CD4-positive, alpha-beta T cell treated with Interleukin-4 for 1 hour (primary cell): ENCODE results near the gene KLHL29.

Source experiments
- DNase-seq, 2 donors: peaks; one replicate each; pipeline ENCODE4 v3.0.0-alpha.2; 2020 to 2022

KLHL29 gene

GRCh38 chr2:23478933-23479683, 94.1 kb downstream of the KLHL29 start:
- no peak for DNase-seq

GRCh38 chr2:23480957-23481797, 96.2 kb downstream of the KLHL29 start:
- DNase-seq: no peak

GRCh38 chr2:23482188-23482587, 97.2 kb downstream of the KLHL29 start:
- DNase-seq: no peak

GRCh38 chr2:23482607-23483006, 97.6 kb downstream of the KLHL29 start:
- DNase-seq: no peak

GRCh38 chr2:23483791-23484190, 98.8 kb downstream of the KLHL29 start:
- DNase-seq: no peak

GRCh38 chr2:23484275-23484674, 99.3 kb downstream of the KLHL29 start:
- DNase-seq: no peak

- no peak for DNase-seq
Measured at GRCh38 chr2:23484767-23485166, 99.8 kb downstream of the KLHL29 start.

GRCh38 chr2:23485261-23485660, 100.3 kb downstream of the KLHL29 start:
- DNase-seq: no peak

GRCh38 chr2:23485841-23486683, 101.1 kb downstream of the KLHL29 start:
- DNase-seq: no peak

GRCh38 chr2:23486684-23487075, 101.7 kb downstream of the KLHL29 start:
- DNase-seq: no peak

- DNase-seq: no peak
Measured at GRCh38 chr2:23487735-23488492, 102.9 kb downstream of the KLHL29 start.

- no peak for DNase-seq
Measured at GRCh38 chr2:23488584-23488983, 103.6 kb downstream of the KLHL29 start.

GRCh38 chr2:23489471-23490322, 104.7 kb downstream of the KLHL29 start:
- no peak for DNase-seq

GRCh38 chr2:23491591-23492336, 106.8 kb downstream of the KLHL29 start:
- no peak for DNase-seq

- no peak for DNase-seq
Measured at GRCh38 chr2:23492337-23492675, 107.3 kb downstream of the KLHL29 start.

GRCh38 chr2:23492921-23493320, 107.9 kb downstream of the KLHL29 start:
- DNase-seq: no peak

- no peak for DNase-seq
Measured at GRCh38 chr2:23493846-23494245, 108.9 kb downstream of the KLHL29 start.

GRCh38 chr2:23494286-23494685, 109.3 kb downstream of the KLHL29 start:
- DNase-seq: no peak

GRCh38 chr2:23495661-23496114, 110.7 kb downstream of the KLHL29 start:
- DNase-seq: no peak

GRCh38 chr2:23496456-23496855, 111.5 kb downstream of the KLHL29 start:
- no peak for DNase-seq

- DNase-seq: no peak
Measured at GRCh38 chr2:23497063-23497462, 112.1 kb downstream of the KLHL29 start.
